Adipocyte (in vitro differentiated cells): ENCODE measurements around the gene HOXA9.

ENCODE experiments used
- DNase-seq: peaks from one replicate; pipeline ENCODE4 v3.0.0-alpha.2; 2015; ENCODE audit warnings: low read depth
- H3K27me3 ChIP-seq: replicated peaks from 2 replicates; pipeline ENCODE4 v1.7.0; 2013; ENCODE audit warnings: mild to moderate bottlenecking, low read length, moderate library complexity; ENCODE audit not compliant: control insufficient read depth, insufficient read depth
- H3K36me3 ChIP-seq: 2 replicates; pipeline ENCODE4 v1.7.0; 2013; ENCODE audit warnings: low read length, mild to moderate bottlenecking, moderate library complexity; ENCODE audit not compliant: control insufficient read depth, insufficient read depth, severe bottlenecking
- H3K4me1 ChIP-seq: 2 replicates; pipeline ENCODE4 v1.7.0; 2013; ENCODE audit warnings: mild to moderate bottlenecking, low read length, moderate library complexity; ENCODE audit not compliant: control insufficient read depth, insufficient read depth
- H3K4me3 ChIP-seq: 2 replicates; pipeline ENCODE4 v1.7.0; 2013; ENCODE audit warnings: mild to moderate bottlenecking, low read length, moderate library complexity
- H3K9ac ChIP-seq: 2 replicates; pipeline ENCODE4 v1.7.0; 2013; ENCODE audit warnings: mild to moderate bottlenecking, low read length, moderate library complexity
- H3K9me3 ChIP-seq: 2 replicates; pipeline ENCODE4 v1.7.0; 2013; ENCODE audit warnings: mild to moderate bottlenecking, low read length, moderate library complexity; ENCODE audit not compliant: control insufficient read depth

HOXA9 gene

GRCh38 chr7:27129729-27130539 lies 35.4 kb downstream of the HOXA9 start:
- Histone ChIP-seq H3K9ac (peak overlapping the region; percentile 82), H3K9me3 (no peaks in the 10 kb centered on the region), H3K27me3 (no peaks in the 10 kb centered on the region), H3K4me1 (peaks cover 58% of the 10 kb centered on the region), H3K4me3 (peak overlapping the region; percentile 77), H3K36me3 (peaks cover 10% of the 10 kb centered on the region)
- no peak for DNase-seq

- DNase-seq, result no peak
- H3K4me3 ChIP-seq, result peak overlapping the region; percentile 77
- H3K9me3 ChIP-seq, result no peaks in the 10 kb centered on the region
- H3K9ac ChIP-seq, result peak overlapping the region; percentile 82
- peaks cover 50% of the 10 kb centered on the region for H3K4me1 ChIP-seq
- no peaks in the 10 kb centered on the region for H3K27me3 ChIP-seq
- H3K36me3 ChIP-seq, result peaks cover 13% of the 10 kb centered on the region
Measured at GRCh38 chr7:27128776-27129728, 36.3 kb downstream of the HOXA9 start.

GRCh38 chr7:27128034-27128433 lies 37.3 kb downstream of the HOXA9 start:
- peaks cover 13% of the 10 kb centered on the region for H3K36me3 ChIP-seq
- H3K9me3 ChIP-seq, result no peaks in the 10 kb centered on the region
- H3K9ac ChIP-seq, result peak overlapping the region; percentile 4
- peaks cover 41% of the 10 kb centered on the region for H3K4me1 ChIP-seq
- no peaks in the 10 kb centered on the region for H3K27me3 ChIP-seq
- no peak for DNase-seq
- H3K4me3 ChIP-seq, result no peak overlapping the region

- Histone ChIP-seq H3K9me3 (no peaks in the 10 kb centered on the region), H3K9ac (no peak overlapping the region), H3K27me3 (no peaks in the 10 kb centered on the region), H3K4me1 (peaks cover 34% of the 10 kb centered on the region), H3K36me3 (peaks cover 21% of the 10 kb centered on the region), H3K4me3 (no peak overlapping the region)
- DNase-seq, result no peak
Measured at GRCh38 chr7:27126596-27127327, 38.6 kb downstream of the HOXA9 start.

GRCh38 chr7:27125986-27126394 lies 39.3 kb downstream of the HOXA9 start:
- Histone ChIP-seq H3K36me3 (peaks cover 24% of the 10 kb centered on the region), H3K9ac (no peak overlapping the region), H3K4me1 (peaks cover 32% of the 10 kb centered on the region), H3K4me3 (no peak overlapping the region), H3K27me3 (no peaks in the 10 kb centered on the region), H3K9me3 (no peaks in the 10 kb centered on the region)
- DNase-seq, result no peak

- no peak for DNase-seq
- Histone ChIP-seq H3K27me3 (no peaks in the 10 kb centered on the region), H3K9me3 (no peaks in the 10 kb centered on the region), H3K4me1 (peaks cover 40% of the 10 kb centered on the region), H3K36me3 (peaks cover 24% of the 10 kb centered on the region), H3K9ac (no peak overlapping the region), H3K4me3 (no peak overlapping the region)
Measured at GRCh38 chr7:27124902-27125689, 40.2 kb downstream of the HOXA9 start.

GRCh38 chr7:27124096-27124901 lies 41.0 kb downstream of the HOXA9 start:
- Histone ChIP-seq H3K36me3 (peaks cover 23% of the 10 kb centered on the region), H3K9me3 (no peaks in the 10 kb centered on the region), H3K4me3 (no peak overlapping the region), H3K9ac (no peak overlapping the region), H3K27me3 (no peaks in the 10 kb centered on the region), H3K4me1 (peaks cover 41% of the 10 kb centered on the region)
- DNase-seq, result no peak

- Histone ChIP-seq H3K4me1 (peaks cover 35% of the 10 kb centered on the region), H3K36me3 (peaks cover 16% of the 10 kb centered on the region), H3K4me3 (no peak overlapping the region), H3K9ac (no peak overlapping the region), H3K27me3 (no peaks in the 10 kb centered on the region), H3K9me3 (no peaks in the 10 kb centered on the region)
- DNase-seq, result no peak
Measured at GRCh38 chr7:27123477-27124053, 41.8 kb downstream of the HOXA9 start.

- peaks cover 20% of the 10 kb centered on the region for H3K36me3 ChIP-seq
- no peak overlapping the region for H3K4me3 ChIP-seq
- H3K9ac ChIP-seq, result no peak overlapping the region
- DNase-seq, result no peak
- H3K9me3 ChIP-seq, result no peaks in the 10 kb centered on the region
- peaks cover 34% of the 10 kb centered on the region for H3K4me1 ChIP-seq
- no peaks in the 10 kb centered on the region for H3K27me3 ChIP-seq
Measured at GRCh38 chr7:27123007-27123476, 42.3 kb downstream of the HOXA9 start.
